ENCODE data around the gene MRPS10. TPM values are rescaled to one million over a fixed set of nuclear protein-coding genes. Genes with fewer than 3 reads are reported as not detected.

MRPS10 gene
- total and polyA plus RNA-seq, 2 donors (not counting 3 experiments of a cell fraction or from before 2014, with no cell fraction given) = 23.2 to 37.7 TPM

DNA sequence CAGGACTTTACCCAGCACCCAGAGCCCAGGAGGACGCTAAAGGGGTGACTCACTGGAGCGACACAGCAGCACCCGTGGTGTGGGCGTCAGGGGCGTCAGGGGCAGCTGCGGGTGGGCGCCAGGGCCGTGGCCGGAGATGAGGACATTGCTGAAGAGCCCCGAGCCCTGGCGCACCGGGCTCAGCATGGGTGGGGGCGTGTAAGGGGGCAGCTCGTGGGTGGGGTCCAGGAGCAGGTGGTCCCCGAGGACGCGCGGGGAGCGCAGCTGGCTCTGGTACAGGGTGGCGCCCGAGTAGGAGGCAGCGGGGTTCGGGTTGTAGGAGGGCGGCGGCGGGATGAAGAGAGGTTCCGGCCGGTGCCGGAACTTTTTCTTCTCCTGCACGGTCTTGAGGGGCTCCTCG, 41.6 kb upstream of the MRPS10 start:
- no peak overlapping the region for H2AFZ ChIP-seq (ENCODE audit: low read depth, low read length)
- FAIRE-seq (no peak), DNase-seq (ENCODE audit: low read depth, low spot score) (no peak)
- no peak overlapping the region for H3K4me3 ChIP-seq (replicated peaks in 1 of 3; ENCODE audit: insufficient read depth in 1 of 3, low read depth in 1 of 3, low read length in 3 of 3)
- H3K4me2 ChIP-seq (ENCODE audit: insufficient read depth, low read length) = no peak overlapping the region
- H3K36me3 ChIP-seq (ENCODE audit: control insufficient read depth in 2 of 2, extremely low read depth in 1 of 2, insufficient read depth in 2 of 2, low read length in 2 of 2) = no peaks in the 10 kb centered on the region
- no peaks in the 10 kb centered on the region for H3K9me1 ChIP-seq (replicated peaks; ENCODE audit: control insufficient read depth, extremely low read depth, insufficient read depth, low read length)
- H3K27me3 ChIP-seq (ENCODE audit: control insufficient read depth in 2 of 2, insufficient read depth in 2 of 2, low read length in 2 of 2) = peaks cover 0 to 2% of the 10 kb centered on the region in 2 experiments
- peaks cover 12% of the 10 kb centered on the region for H3K4me1 ChIP-seq (ENCODE audit: control insufficient read depth, extremely low read depth, insufficient read depth, low read length)
- CTCF ChIA-PET = interaction anchor here (0.8 to 9.2 kb wide), 2 partner anchors 79 to 288 kb away, joined by 3 to 174 read pairs; no protein-coding TSS in a partner anchor
- H3K9me3 ChIP-seq (replicated peaks; ENCODE audit: control insufficient read depth, insufficient read depth, low read length) = no peaks in the 10 kb centered on the region
- no peaks in the 10 kb centered on the region for H4K20me1 ChIP-seq (replicated peaks; ENCODE audit: control insufficient read depth, extremely low read depth, insufficient read depth, low read length)
- no peak overlapping the region for H3K9ac ChIP-seq (replicated peaks; ENCODE audit: extremely low read depth, insufficient read depth, low read length)
- H3K79me2 ChIP-seq (ENCODE audit: control insufficient read depth, insufficient read depth, low read length) = no peaks in the 10 kb centered on the region
- dilution Hi-C loops (cut with MboI; ENCODE audit: extremely low pct_ligation_motif_present, low sequenced_read_pairs) (no loop called here), intact Hi-C loops (cut with micrococcal nuclease) (no loop called here)
- BruUV-seq (replicated peaks) = no TSS peak
- no peak overlapping the region for H3K27ac ChIP-seq (ENCODE audit: insufficient read depth, low read depth, low read length)
- POLR2A ChIA-PET = no interaction called here
- TF ChIP-seq, protein P1, sequence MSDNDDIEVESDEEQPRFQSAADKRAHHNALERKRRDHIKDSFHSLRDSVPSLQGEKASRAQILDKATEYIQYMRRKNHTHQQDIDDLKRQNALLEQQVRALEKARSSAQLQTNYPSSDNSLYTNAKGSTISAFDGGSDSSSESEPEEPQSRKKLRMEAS (IDR thresholded peaks at IDR 0.05; ENCODE audit: insufficient read depth, insufficient read length) = no peak
- TF ChIP-seq POLR2AphosphoS5 (IDR thresholded peaks at IDR 0.05; ENCODE audit: insufficient read depth, low read depth, low read length) (no peak), POLR2A (IDR thresholded peaks at IDR 0.05; ENCODE audit: low read depth, low read length) (no peak), FOS (IDR thresholded peaks at IDR 0.05; ENCODE audit: borderline replicate concordance, insufficient read depth, low read length) (no peak), EZH2 (IDR thresholded peaks at IDR 0.05; ENCODE audit: borderline replicate concordance, low read depth, low read length, severe bottlenecking) (no peak), GATA2 (IDR thresholded peaks at IDR 0.05; ENCODE audit: insufficient read depth, insufficient read length, low read depth, low read length) (no peak), JUN (IDR thresholded peaks at IDR 0.05; ENCODE audit: borderline replicate concordance, insufficient read depth, insufficient read length, low read depth) (no peak), MYC (IDR thresholded peaks at IDR 0.05; ENCODE audit: low read depth, low read length) (no peak)
- TF ChIP-seq, protein P2, sequence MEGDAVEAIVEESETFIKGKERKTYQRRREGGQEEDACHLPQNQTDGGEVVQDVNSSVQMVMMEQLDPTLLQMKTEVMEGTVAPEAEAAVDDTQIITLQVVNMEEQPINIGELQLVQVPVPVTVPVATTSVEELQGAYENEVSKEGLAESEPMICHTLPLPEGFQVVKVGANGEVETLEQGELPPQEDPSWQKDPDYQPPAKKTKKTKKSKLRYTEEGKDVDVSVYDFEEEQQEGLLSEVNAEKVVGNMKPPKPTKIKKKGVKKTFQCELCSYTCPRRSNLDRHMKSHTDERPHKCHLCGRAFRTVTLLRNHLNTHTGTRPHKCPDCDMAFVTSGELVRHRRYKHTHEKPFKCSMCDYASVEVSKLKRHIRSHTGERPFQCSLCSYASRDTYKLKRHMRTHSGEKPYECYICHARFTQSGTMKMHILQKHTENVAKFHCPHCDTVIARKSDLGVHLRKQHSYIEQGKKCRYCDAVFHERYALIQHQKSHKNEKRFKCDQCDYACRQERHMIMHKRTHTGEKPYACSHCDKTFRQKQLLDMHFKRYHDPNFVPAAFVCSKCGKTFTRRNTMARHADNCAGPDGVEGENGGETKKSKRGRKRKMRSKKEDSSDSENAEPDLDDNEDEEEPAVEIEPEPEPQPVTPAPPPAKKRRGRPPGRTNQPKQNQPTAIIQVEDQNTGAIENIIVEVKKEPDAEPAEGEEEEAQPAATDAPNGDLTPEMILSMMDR (IDR thresholded peaks at IDR 0.05; ENCODE audit: extremely low read depth in 1 of 2, insufficient read depth in 1 of 2, low read depth in 1 of 2, low read length in 2 of 2) = no peak
